ENCODE data around the gene MTMR10. TPM values are rescaled to one million over a fixed set of nuclear protein-coding genes. Genes with fewer than 3 reads are reported as not detected.

The MTMR10 gene
- total RNA-seq, 3 donors from 2014 or later, result 31.5 to 46.9 (median 35.7) TPM

DNA sequence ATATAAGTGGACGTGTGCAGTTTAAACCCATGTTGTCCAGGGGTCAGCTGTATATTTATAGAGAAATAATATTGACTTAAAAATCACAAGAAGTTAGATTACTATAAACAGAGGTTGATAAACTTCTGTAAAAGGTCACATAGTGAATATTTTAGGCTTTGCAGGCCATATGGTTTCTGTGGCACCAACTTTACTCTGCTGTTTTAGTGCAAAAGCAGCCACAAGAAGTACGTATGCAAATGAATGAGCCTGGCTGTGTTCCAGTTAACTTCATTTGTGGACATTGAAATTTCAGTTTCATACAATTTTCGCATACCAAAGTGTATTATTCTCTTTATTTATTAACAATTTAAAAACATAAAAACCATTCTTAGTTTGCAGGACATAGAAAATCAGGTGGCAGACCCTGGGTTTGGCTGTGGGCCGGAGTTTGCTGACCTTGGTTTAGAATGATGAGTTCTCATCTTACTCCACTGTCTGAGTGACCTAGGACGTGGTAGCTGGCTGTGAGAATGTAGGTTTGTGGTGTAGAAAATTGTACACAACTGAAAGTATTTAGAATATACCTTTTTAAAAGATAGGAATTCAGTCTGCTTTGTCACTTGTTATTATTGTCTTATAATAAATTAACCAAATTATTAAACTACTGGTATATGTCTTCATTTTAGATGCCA lies 71.4 kb downstream of the MTMR10 start:
- Histone ChIP-seq H3K27ac (no peak overlapping the region), H3K9me3 (no peaks in the 10 kb centered on the region), H3K4me1 (no peaks in the 10 kb centered on the region), H3K36me3 (no peaks in the 10 kb centered on the region), H3K27me3 (no peaks in the 10 kb centered on the region), H3K4me3 (no peak overlapping the region)
- intact Hi-C loops (cut with DNase I; ENCODE audit: low total_unique reads), result loop anchor here (2.0 kb wide), 1 partner anchor 47 kb away; no protein-coding TSS in a partner anchor
- no peak for DNase-seq (ENCODE audit: low spot score in 2 of 2)
- no peak for TF ChIP-seq POLR2A (IDR thresholded peaks at IDR 0.05)
- TF ChIP-seq, protein P1, sequence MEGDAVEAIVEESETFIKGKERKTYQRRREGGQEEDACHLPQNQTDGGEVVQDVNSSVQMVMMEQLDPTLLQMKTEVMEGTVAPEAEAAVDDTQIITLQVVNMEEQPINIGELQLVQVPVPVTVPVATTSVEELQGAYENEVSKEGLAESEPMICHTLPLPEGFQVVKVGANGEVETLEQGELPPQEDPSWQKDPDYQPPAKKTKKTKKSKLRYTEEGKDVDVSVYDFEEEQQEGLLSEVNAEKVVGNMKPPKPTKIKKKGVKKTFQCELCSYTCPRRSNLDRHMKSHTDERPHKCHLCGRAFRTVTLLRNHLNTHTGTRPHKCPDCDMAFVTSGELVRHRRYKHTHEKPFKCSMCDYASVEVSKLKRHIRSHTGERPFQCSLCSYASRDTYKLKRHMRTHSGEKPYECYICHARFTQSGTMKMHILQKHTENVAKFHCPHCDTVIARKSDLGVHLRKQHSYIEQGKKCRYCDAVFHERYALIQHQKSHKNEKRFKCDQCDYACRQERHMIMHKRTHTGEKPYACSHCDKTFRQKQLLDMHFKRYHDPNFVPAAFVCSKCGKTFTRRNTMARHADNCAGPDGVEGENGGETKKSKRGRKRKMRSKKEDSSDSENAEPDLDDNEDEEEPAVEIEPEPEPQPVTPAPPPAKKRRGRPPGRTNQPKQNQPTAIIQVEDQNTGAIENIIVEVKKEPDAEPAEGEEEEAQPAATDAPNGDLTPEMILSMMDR (IDR thresholded peaks at IDR 0.05), result no peak
- no peak for TF ChIP-seq POLR2AphosphoS5 (IDR thresholded peaks at IDR 0.05)

DNA sequence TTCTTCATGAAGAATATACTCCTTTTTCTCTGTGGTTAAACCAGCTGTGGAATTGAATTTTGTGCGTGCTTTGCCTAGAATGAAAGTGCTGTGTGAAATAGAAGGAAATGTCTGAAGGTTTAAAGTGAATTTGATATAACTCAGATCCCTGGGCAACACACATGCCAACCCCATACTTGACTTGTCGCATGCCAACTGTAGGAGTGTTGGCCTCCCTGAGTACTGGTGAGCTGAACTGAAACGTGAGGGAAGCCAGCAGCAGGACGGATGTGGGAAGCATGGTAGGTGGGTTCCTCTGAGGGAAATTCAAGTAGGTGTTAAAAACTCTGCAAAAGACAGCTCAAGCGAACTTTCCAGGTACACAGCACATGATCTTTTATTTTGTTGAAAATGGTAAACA lies 73.1 kb downstream of the MTMR10 start:
- no peak overlapping the region for H3K27ac ChIP-seq
- H3K4me1 ChIP-seq, result no peaks in the 10 kb centered on the region
- TF ChIP-seq, protein P1 (IDR thresholded peaks at IDR 0.05), result no peak
- no peak for TF ChIP-seq POLR2AphosphoS5 (IDR thresholded peaks at IDR 0.05)
- TF ChIP-seq POLR2A (IDR thresholded peaks at IDR 0.05), result no peak
- H3K4me3 ChIP-seq, result no peak overlapping the region
- DNase-seq (ENCODE audit: low spot score in 2 of 2), result no peak
- H3K9me3 ChIP-seq, result no peaks in the 10 kb centered on the region
- no peaks in the 10 kb centered on the region for H3K36me3 ChIP-seq
- intact Hi-C loops (cut with DNase I; ENCODE audit: low total_unique reads), result no loop called here
- H3K27me3 ChIP-seq, result no peaks in the 10 kb centered on the region

DNA sequence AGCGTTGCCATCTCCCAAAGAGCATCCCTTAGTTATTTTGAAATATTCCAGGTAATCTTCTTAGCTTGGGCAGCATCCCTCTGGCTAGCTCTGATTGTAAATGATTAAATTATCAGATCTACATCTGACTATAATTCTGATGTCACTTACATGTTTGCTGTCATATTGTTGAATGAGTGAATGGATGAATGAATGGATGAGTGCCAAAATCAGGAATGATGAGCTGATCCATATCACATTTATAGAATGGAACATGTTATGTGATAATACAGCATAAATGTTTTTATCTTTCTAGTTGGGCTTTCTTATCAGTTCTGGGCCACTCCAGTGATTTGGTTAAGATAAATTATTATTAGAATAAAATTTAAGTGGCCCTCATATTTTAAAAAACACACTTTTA lies 73.8 kb downstream of the MTMR10 start:
- intact Hi-C loops (cut with DNase I; ENCODE audit: low total_unique reads), result no loop called here
- no peaks in the 10 kb centered on the region for H3K36me3 ChIP-seq

DNA sequence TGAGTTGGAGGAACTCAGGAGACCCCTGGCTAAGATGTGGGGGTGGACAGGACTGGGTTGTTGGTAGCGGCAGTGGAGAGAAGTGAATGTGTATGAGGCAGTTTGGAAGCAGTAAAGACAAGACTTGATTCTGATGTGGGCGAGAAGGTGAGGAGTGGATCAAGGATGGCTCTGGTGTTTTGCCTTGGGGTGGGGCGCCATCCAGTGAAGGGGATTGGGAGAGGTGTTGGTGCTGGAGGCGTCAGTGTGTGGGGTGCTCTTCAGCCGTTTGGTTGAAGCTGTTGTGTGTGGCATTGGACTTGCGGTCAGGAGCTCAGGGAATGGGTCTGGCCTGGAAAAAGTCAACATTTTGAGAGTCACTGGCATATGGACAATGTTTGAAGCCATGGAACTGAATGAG lies 74.4 kb downstream of the MTMR10 start:
- TF ChIP-seq POLR2A (IDR thresholded peaks at IDR 0.05) (no peak), POLR2AphosphoS5 (IDR thresholded peaks at IDR 0.05) (no peak)
- TF ChIP-seq, protein P1 (IDR thresholded peaks at IDR 0.05), result no peak
- intact Hi-C loops (cut with DNase I; ENCODE audit: low total_unique reads), result no loop called here
- DNase-seq (ENCODE audit: low spot score in 2 of 2), result no peak
- Histone ChIP-seq H3K4me3 (no peak overlapping the region), H3K36me3 (no peaks in the 10 kb centered on the region), H3K27me3 (no peaks in the 10 kb centered on the region), H3K27ac (no peak overlapping the region), H3K4me1 (no peaks in the 10 kb centered on the region), H3K9me3 (no peaks in the 10 kb centered on the region)

More for the DNA sequence above, 73.8 kb downstream of the MTMR10 start:
- H3K27ac ChIP-seq, result no peak overlapping the region
- no peaks in the 10 kb centered on the region for H3K27me3 ChIP-seq
- DNase-seq (ENCODE audit: low spot score in 2 of 2), result no peak
- no peak for TF ChIP-seq POLR2AphosphoS5 (IDR thresholded peaks at IDR 0.05)
- TF ChIP-seq POLR2A (IDR thresholded peaks at IDR 0.05), result no peak
- TF ChIP-seq, protein P1 (IDR thresholded peaks at IDR 0.05), result no peak
- H3K9me3 ChIP-seq, result no peaks in the 10 kb centered on the region
- no peak overlapping the region for H3K4me3 ChIP-seq
- H3K4me1 ChIP-seq, result no peaks in the 10 kb centered on the region

DNA sequence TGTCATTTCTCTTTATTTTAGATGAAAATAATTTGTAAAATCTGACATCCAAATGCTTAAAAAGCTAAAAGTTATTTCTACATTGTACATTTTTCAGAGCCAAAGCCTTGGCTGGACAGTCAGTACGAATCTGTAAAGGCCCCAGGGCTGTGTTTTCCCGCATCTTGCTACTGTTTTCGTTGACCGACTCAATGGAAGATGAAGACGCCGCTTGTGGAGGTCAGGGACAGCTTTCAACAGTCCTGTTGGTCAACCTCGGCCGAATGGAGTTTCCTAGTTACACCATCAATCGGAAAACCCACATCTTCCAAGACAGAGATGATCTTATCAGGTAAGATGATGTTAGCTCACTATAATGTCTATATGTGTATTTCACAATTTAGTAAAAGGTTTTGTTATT lies 77.7 kb downstream of the MTMR10 start:
- Histone ChIP-seq H3K4me3 (no peak overlapping the region), H3K27ac (no peak overlapping the region), H3K4me1 (no peaks in the 10 kb centered on the region), H3K36me3 (no peaks in the 10 kb centered on the region), H3K27me3 (no peaks in the 10 kb centered on the region), H3K9me3 (no peaks in the 10 kb centered on the region)
- intact Hi-C loops (cut with DNase I; ENCODE audit: low total_unique reads), result no loop called here
- TF ChIP-seq, protein P1 (IDR thresholded peaks at IDR 0.05), result no peak
- DNase-seq (ENCODE audit: low spot score in 2 of 2), result no peak
